ENCODE results near the gene TBC1D12.

DNA sequence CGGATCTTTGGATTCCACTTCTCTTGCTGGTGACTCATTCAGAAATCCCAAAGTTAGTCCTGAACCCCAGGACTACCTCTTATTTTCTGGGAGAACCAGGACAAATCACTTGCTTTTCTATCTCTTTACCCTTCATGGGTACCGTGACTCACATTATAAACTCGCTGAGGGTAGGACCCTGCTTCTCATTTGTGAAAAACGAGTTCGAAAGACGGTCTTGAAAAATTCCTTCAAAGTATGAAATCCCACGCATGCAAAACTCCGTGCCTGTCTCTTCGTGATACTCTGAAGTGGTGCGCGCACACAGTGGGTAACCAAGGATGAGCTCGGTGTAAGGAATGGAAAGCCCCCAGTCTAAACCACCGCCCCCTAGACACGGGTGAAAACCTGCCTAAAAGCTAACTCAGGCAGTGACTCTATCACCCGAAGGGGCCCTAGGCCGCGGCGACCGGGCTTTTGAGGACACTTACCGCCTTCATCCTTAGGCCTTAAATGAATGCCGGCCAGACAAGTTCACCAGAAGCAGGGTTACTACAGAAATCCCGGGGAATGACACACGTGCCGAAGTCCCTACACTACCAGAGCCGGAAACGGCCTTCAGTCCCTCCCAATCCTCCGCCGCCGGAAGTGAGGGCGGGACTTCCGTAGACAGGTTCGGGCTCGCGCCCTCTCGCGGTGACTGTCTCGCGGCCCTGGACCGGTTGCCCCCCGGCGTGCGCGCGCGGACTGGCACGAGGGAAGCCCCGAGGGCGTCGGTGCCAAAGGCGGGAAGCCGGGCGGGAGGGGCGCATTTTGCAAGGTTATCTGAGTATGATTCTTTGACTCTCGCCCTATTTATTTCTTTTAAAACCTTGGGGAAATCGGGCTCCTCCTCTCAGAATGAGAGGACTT lies 39.7 kb upstream of the TBC1D12 start, which contains the start of gene NOC3L:
- TF ChIP-seq, protein P1, sequence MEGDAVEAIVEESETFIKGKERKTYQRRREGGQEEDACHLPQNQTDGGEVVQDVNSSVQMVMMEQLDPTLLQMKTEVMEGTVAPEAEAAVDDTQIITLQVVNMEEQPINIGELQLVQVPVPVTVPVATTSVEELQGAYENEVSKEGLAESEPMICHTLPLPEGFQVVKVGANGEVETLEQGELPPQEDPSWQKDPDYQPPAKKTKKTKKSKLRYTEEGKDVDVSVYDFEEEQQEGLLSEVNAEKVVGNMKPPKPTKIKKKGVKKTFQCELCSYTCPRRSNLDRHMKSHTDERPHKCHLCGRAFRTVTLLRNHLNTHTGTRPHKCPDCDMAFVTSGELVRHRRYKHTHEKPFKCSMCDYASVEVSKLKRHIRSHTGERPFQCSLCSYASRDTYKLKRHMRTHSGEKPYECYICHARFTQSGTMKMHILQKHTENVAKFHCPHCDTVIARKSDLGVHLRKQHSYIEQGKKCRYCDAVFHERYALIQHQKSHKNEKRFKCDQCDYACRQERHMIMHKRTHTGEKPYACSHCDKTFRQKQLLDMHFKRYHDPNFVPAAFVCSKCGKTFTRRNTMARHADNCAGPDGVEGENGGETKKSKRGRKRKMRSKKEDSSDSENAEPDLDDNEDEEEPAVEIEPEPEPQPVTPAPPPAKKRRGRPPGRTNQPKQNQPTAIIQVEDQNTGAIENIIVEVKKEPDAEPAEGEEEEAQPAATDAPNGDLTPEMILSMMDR (IDR thresholded peaks at IDR 0.05): peak; percentile 46 to 94 (median 86)
- peak in 1 of 2 donors; percentile 64 for TF ChIP-seq POLR2A (IDR thresholded peaks at IDR 0.05)
